WERI-Rb-1 (cell line): Measurements from ENCODE around the gene SEC22C.
A peak's percentile ranks its signal among the peaks of the same experiment; 100 is the strongest.

ENCODE experiments used
- DNase-seq: peaks from one replicate; pipeline ENCODE4 v3.0.0-alpha.2; 2020
- H3K27ac ChIP-seq: fragments of 250-450 bp; sonication (Bioruptor Pico); 2 replicates; pipeline ENCODE4 v1.5.1; 2020; ENCODE audit warnings: mild to moderate bottlenecking, moderate library complexity
- H3K27me3 ChIP-seq: fragments of 250-450 bp; sonication (Bioruptor Pico); 2 replicates; pipeline ENCODE4 v1.5.1; 2021; ENCODE audit warnings: mild to moderate bottlenecking, low read depth, moderate library complexity; ENCODE audit not compliant: insufficient read depth, severe bottlenecking
- H3K36me3 ChIP-seq: fragments of 250-450 bp; sonication (Bioruptor Pico); 2 replicates; pipeline ENCODE4 v1.5.1; 2020; ENCODE audit warnings: mild to moderate bottlenecking, moderate library complexity
- H3K4me3 ChIP-seq: 2 replicates; pipeline ENCODE4 v1.5.1; 2011; ENCODE audit warnings: low read depth, mild to moderate bottlenecking, control low read depth, low read length
- H3K9me3 ChIP-seq: fragments of 250-450 bp; sonication (Bioruptor Pico); 2 replicates; pipeline ENCODE4 v1.5.1; 2021; ENCODE audit warnings: mild to moderate bottlenecking, moderate library complexity; ENCODE audit not compliant: severe bottlenecking
- CTCF ChIP-seq: IDR thresholded peaks from 2 replicates; pipeline ENCODE4 v1.5.1; 2011; ENCODE audit warnings: low read depth, mild to moderate bottlenecking, control low read depth, inconsistent platforms, low read length

The SEC22C gene

GRCh38 chr3:42595682-42596081, 13.9 kb upstream of the SEC22C start:
- no peak for DNase-seq
- Histone ChIP-seq H3K4me3 (no peak overlapping the region), H3K27me3 (no peaks in the 10 kb centered on the region), H3K36me3 (peaks cover 45% of the 10 kb centered on the region), H3K9me3 (no peaks in the 10 kb centered on the region), H3K27ac (no peak overlapping the region)
- no peak for TF ChIP-seq CTCF

- Histone ChIP-seq H3K4me3 (no peak overlapping the region), H3K27me3 (no peaks in the 10 kb centered on the region), H3K27ac (no peak overlapping the region), H3K36me3 (peaks cover 45% of the 10 kb centered on the region), H3K9me3 (no peaks in the 10 kb centered on the region)
- no peak for TF ChIP-seq CTCF
- no peak for DNase-seq
Observed at GRCh38 chr3:42593635-42594034, 11.9 kb upstream of the SEC22C start.

- H3K27me3 ChIP-seq, result no peaks in the 10 kb centered on the region
- no peak for DNase-seq
- H3K27ac ChIP-seq, result peak overlapping the region; percentile 68
- TF ChIP-seq CTCF, result no peak
- peaks cover 43% of the 10 kb centered on the region for H3K36me3 ChIP-seq
- H3K9me3 ChIP-seq, result no peaks in the 10 kb centered on the region
- peak overlapping the region; percentile 68 for H3K4me3 ChIP-seq
Observed at GRCh38 chr3:42591811-42592210, 10.0 kb upstream of the SEC22C start.

- H3K36me3 ChIP-seq, result peaks cover 39% of the 10 kb centered on the region
- peak; percentile 22 for DNase-seq
- peak overlapping the region; percentile 68 for H3K27ac ChIP-seq
- no peaks in the 10 kb centered on the region for H3K27me3 ChIP-seq
- peak overlapping the region; percentile 68 for H3K4me3 ChIP-seq
- TF ChIP-seq CTCF, result no peak
- H3K9me3 ChIP-seq, result no peaks in the 10 kb centered on the region
Observed at GRCh38 chr3:42590989-42591756, 9.4 kb upstream of the SEC22C start.

GRCh38 chr3:42589382-42590109, 7.8 kb upstream of the SEC22C start:
- DNase-seq, result no peak
- Histone ChIP-seq H3K36me3 (peaks cover 31% of the 10 kb centered on the region), H3K27ac (peak overlapping the region; percentile 80), H3K4me3 (peak overlapping the region; percentile 68), H3K27me3 (no peaks in the 10 kb centered on the region), H3K9me3 (no peaks in the 10 kb centered on the region)
- no peak for TF ChIP-seq CTCF
